HCT116 (cell line): ENCODE measurements around the gene LPAR1. TPM values are rescaled to one million over a fixed set of nuclear protein-coding genes. Genes with fewer than 3 reads are reported as not detected.

Experiments
- ATAC-seq: fragments of 200-7000 bp; cut with Tn5 transposase; 2 replicates; pipeline ENCODE4 v1.9.1; 2020; ENCODE audit warnings: mild to moderate bottlenecking, moderate library complexity
- BruUV-seq: library from RNA; stranded (reverse); fragments of 400-500 nt; replicated peaks from 2 replicates; lab custom pipeline; 2021; lab: Mats Ljungman, UMichigan
- CTCF ChIA-PET: fragments of 300-600 bp; sonication (Branson Sonifier 250); formaldehyde crosslinking; loops from one replicate; lab custom pipeline; 2021; ENCODE audit warnings: antibody characterized with exemption; lab: Charles Lee
- POLR2A ChIA-PET: fragments of 300-600, 350-600 bp; sonication (Branson Sonifier 250); formaldehyde crosslinking; loops from one replicate; lab custom pipeline; 2021; ENCODE audit warnings: antibody characterized with exemption; lab: Charles Lee
- RAD21 ChIA-PET, 2 experiments: fragments of 300-600 bp; sonication (Branson Sonifier 250); formaldehyde crosslinking; loops; one replicate each; lab custom pipeline; 2023; ENCODE audit warnings: low total read pairs in 2 of 2; ENCODE audit not compliant: uncharacterized antibody in 2 of 2, unreplicated experiment in 2 of 2, low non-redundant PET in 1 of 2; lab: Charles Lee
- DNase-seq: peaks from one replicate; pipeline ENCODE4 v3.0.0-alpha.2; 2010; ENCODE audit warnings: low read depth, low spot score
- H2AFZ ChIP-seq: fragments of 200-600 bp; shearing (Covaris generic), sonication (generic); 2 replicates; pipeline ENCODE4 v1.6.1; 2017; ENCODE audit warnings: low read depth, mixed run types, mixed read lengths, antibody characterized with exemption, low read length; ENCODE audit not compliant: poor library complexity, severe bottlenecking
- H3K27ac ChIP-seq: 2 replicates; pipeline ENCODE4 v1.5.1; 2012; ENCODE audit warnings: low read depth, low read length
- H3K27me3 ChIP-seq: fragments of 200-600 bp; sonication (generic); 2 replicates; pipeline ENCODE4 v1.6.1; 2016; ENCODE audit warnings: mixed run types, low read length, mixed read lengths; ENCODE audit not compliant: insufficient read depth
- H3K36me3 ChIP-seq, 2 experiments: fragments of 200-500 bp in 1 of 2; fragments of 200-600 bp in 1 of 2; sonication (Bioruptor generic) in 1 of 2; sonication (generic) in 1 of 2; 2 replicates each; pipeline versions ENCODE4 v1.5.1 to v1.6.1; 2014 to 2016; ENCODE audit warnings: low read length in 2 of 2, inconsistent platforms in 1 of 2, mixed read lengths in 1 of 2, mixed run types in 1 of 2; ENCODE audit not compliant: insufficient read depth in 2 of 2, control insufficient read depth in 1 of 2
- H3K4me1 ChIP-seq, 2 experiments: fragments of 200-600 bp in 1 of 2; sonication (generic) in 1 of 2; 2 replicates each; pipeline versions ENCODE4 v1.5.1 to v1.6.1; 2012 to 2017; ENCODE audit warnings: low read length in 2 of 2, inconsistent platforms in 1 of 2, mild to moderate bottlenecking in 1 of 2, mixed read lengths in 1 of 2, mixed run types in 1 of 2, moderate library complexity in 1 of 2; ENCODE audit not compliant: insufficient read depth in 2 of 2, control insufficient read depth in 1 of 2
- H3K4me2 ChIP-seq: fragments of 200-600 bp; sonication (generic); 2 replicates; pipeline ENCODE4 v1.6.1; 2017; ENCODE audit warnings: mixed run types, low read length, mixed read lengths
- H3K4me3 ChIP-seq, 2 experiments: fragments of 200-600 bp in 1 of 2; sonication (generic) in 1 of 2; replicated peaks in 1 of 2; 2 replicates each; pipeline ENCODE4 v1.5.1; 2011 to 2016; ENCODE audit warnings: low read length in 2 of 2, control low read depth in 1 of 2, low read depth in 1 of 2, mild to moderate bottlenecking in 1 of 2, mixed read lengths in 1 of 2, mixed run types in 1 of 2
- H3K79me2 ChIP-seq: fragments of 200-600 bp; sonication (generic); 2 replicates; pipeline ENCODE4 v1.6.1; 2017; ENCODE audit warnings: mild to moderate bottlenecking, mixed run types, low read length, moderate library complexity, mixed read lengths; ENCODE audit not compliant: insufficient read depth
- H3K9ac ChIP-seq: fragments of 200-600 bp; sonication (generic); 2 replicates; pipeline ENCODE4 v1.6.1; 2016; ENCODE audit warnings: low read length, mixed read lengths
- H3K9me2 ChIP-seq: fragments of 200-600 bp; sonication (generic), shearing (Covaris generic); 2 replicates; pipeline ENCODE4 v1.6.1; 2017; ENCODE audit warnings: mixed run types, mild to moderate bottlenecking, moderate library complexity; ENCODE audit not compliant: insufficient read depth
- H3K9me3 ChIP-seq, 2 experiments: fragments of 200-500 bp in 1 of 2; fragments of 200-600 bp in 1 of 2; sonication (Bioruptor generic) in 1 of 2; sonication (generic) in 1 of 2; 2 replicates each; pipeline ENCODE4 v1.6.1; 2014 to 2017; ENCODE audit warnings: low read length in 2 of 2, mixed read lengths in 2 of 2, inconsistent platforms in 1 of 2, low read depth in 1 of 2, mild to moderate bottlenecking in 1 of 2, mixed run types in 1 of 2, moderate library complexity in 1 of 2; ENCODE audit not compliant: control insufficient read depth in 1 of 2, insufficient read depth in 1 of 2
- H4K20me1 ChIP-seq: fragments of 200-600 bp; sonication (generic), shearing (Covaris generic); 2 replicates; pipeline ENCODE4 v1.6.1; 2017; ENCODE audit warnings: mixed run types, mild to moderate bottlenecking, moderate library complexity; ENCODE audit not compliant: insufficient read depth
- CBX3 ChIP-seq: IDR thresholded peaks from 2 replicates; pipeline ENCODE4 v1.6.1; 2012; ENCODE audit warnings: low read depth
- CEBPB ChIP-seq: IDR thresholded peaks from 2 replicates; pipeline ENCODE4 v1.6.1; 2012; ENCODE audit warnings: low read depth
- EGR1 ChIP-seq: IDR thresholded peaks from 2 replicates; pipeline ENCODE4 v1.6.1; 2012; ENCODE audit warnings: low read depth
- ELF1 ChIP-seq: IDR thresholded peaks from 2 replicates; pipeline ENCODE4 v1.6.1; 2012; ENCODE audit warnings: low read depth, borderline replicate concordance
- EZH2phosphoT487 ChIP-seq: fragments of 200-600 bp; IDR thresholded peaks from 2 replicates; pipeline ENCODE4 v1.6.1; 2018; ENCODE audit warnings: antibody characterized with exemption, borderline replicate concordance
- FOSL1 ChIP-seq: IDR thresholded peaks from 2 replicates; pipeline ENCODE4 v1.6.1; 2012; ENCODE audit warnings: low read depth
- JUND ChIP-seq: IDR thresholded peaks from 2 replicates; pipeline ENCODE4 v1.6.1; 2012
- POLR2A ChIP-seq: IDR thresholded peaks from 2 replicates; pipeline ENCODE4 v1.7.0; 2011; ENCODE audit warnings: borderline replicate concordance; ENCODE audit not compliant: insufficient read depth, insufficient read length; ENCODE audit errors: extremely low read depth
- POLR2AphosphoS5 ChIP-seq: IDR thresholded peaks from 2 replicates; pipeline ENCODE4 v1.6.1; 2011; ENCODE audit warnings: mild to moderate bottlenecking, low read depth, low read length, moderate library complexity
- RAD21 ChIP-seq: IDR thresholded peaks from 2 replicates; pipeline ENCODE4 v1.6.1; 2012; ENCODE audit warnings: low read depth, mild to moderate bottlenecking
- REST ChIP-seq: IDR thresholded peaks from 2 replicates; pipeline ENCODE4 v1.6.1; 2012; ENCODE audit warnings: low read depth
- TCF7L2 ChIP-seq: IDR thresholded peaks from 2 replicates; pipeline ENCODE4 v1.7.0; 2011; ENCODE audit warnings: borderline replicate concordance, inconsistent platforms; ENCODE audit not compliant: insufficient read depth, insufficient read length; ENCODE audit errors: extremely low read depth
- intact Hi-C: fragments of 100-400 bp; cut with micrococcal nuclease; formaldehyde crosslinking; loops from 2 replicates; pipeline ENCODE4 v1.10.0; 2022
- total RNA-seq: library from RNA; stranded (reverse); gene quantifications from one replicate; pipeline ENCODE4 v1.2.1, GENCODE V29; 2021; ENCODE audit not compliant: unreplicated experiment
- TF ChIP-seq, protein P1 (sequence below), 3 experiments: fragments of 200-600 bp in 1 of 3; sonication (generic) in 1 of 3; IDR thresholded peaks in 2 of 3; conservative IDR thresholded peaks in 1 of 3; 2 replicates each; pipeline ENCODE4 v1.5.1; 2012 to 2017; ENCODE audit warnings: low read depth in 2 of 3, low read length in 2 of 3, antibody characterized with exemption in 1 of 3, borderline replicate concordance in 1 of 3, control low read depth in 1 of 3, mild to moderate bottlenecking in 1 of 3, mixed read lengths in 1 of 3, mixed run types in 1 of 3, moderate library complexity in 1 of 3; ENCODE audit not compliant: insufficient read depth in 1 of 3
- TF ChIP-seq, protein P2 (sequence below): IDR thresholded peaks from 2 replicates; pipeline ENCODE4 v1.6.1; 2011; ENCODE audit warnings: mild to moderate bottlenecking, low read length, moderate library complexity; ENCODE audit not compliant: insufficient replicate concordance; ENCODE audit errors: extremely low read depth

LPAR1 gene
- total RNA-seq, 1 experiment from 2014 or later = 7.4 TPM

- TF ChIP-seq, protein P1, sequence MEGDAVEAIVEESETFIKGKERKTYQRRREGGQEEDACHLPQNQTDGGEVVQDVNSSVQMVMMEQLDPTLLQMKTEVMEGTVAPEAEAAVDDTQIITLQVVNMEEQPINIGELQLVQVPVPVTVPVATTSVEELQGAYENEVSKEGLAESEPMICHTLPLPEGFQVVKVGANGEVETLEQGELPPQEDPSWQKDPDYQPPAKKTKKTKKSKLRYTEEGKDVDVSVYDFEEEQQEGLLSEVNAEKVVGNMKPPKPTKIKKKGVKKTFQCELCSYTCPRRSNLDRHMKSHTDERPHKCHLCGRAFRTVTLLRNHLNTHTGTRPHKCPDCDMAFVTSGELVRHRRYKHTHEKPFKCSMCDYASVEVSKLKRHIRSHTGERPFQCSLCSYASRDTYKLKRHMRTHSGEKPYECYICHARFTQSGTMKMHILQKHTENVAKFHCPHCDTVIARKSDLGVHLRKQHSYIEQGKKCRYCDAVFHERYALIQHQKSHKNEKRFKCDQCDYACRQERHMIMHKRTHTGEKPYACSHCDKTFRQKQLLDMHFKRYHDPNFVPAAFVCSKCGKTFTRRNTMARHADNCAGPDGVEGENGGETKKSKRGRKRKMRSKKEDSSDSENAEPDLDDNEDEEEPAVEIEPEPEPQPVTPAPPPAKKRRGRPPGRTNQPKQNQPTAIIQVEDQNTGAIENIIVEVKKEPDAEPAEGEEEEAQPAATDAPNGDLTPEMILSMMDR (IDR thresholded peaks at IDR 0.05 in 2 of 3, conservative IDR thresholded peaks at IDR 0.05 in 1 of 3; ENCODE audit: borderline replicate concordance in 1 of 3, insufficient read depth in 1 of 3, low read depth in 2 of 3, low read length in 2 of 3) = no peak
Observed at GRCh38 chr9:111068771-111069170, 30.5 kb upstream of the LPAR1 start (continued).

DNA sequence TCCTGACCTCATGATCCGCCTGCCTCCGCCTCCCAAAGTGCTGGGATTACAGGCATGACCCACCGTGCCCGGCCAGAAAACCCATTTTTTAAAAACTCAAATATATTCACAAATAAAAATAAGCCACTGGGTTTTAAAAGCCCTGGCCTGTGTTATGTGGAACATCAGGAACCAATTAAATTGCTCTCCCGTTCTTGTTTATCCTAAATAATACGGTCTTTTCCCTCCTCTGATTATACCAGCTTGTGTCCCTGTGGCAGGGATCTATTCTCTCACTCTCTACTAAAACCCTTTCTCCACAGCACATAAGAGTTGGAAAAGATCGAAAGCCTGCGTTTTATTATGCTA, 30.1 kb upstream of the LPAR1 start:
- Histone ChIP-seq H3K27ac (no peak overlapping the region), H3K9me3 (no peaks in the 10 kb centered on the region), H2AFZ (no peak overlapping the region), H3K79me2 (no peaks in the 10 kb centered on the region), H3K9ac (no peak overlapping the region), H4K20me1 (no peaks in the 10 kb centered on the region), H3K36me3 (no peaks in the 10 kb centered on the region), H3K4me2 (no peak overlapping the region), H3K9me2 (no peaks in the 10 kb centered on the region), H3K4me1 (no peaks in the 10 kb centered on the region), H3K27me3 (no peaks in the 10 kb centered on the region), H3K4me3 (no peak overlapping the region)
- TF ChIP-seq POLR2A = no peak
- TF ChIP-seq RAD21 = no peak
- TF ChIP-seq TCF7L2 = no peak
- no peak for TF ChIP-seq FOSL1
- no peak for TF ChIP-seq EGR1
- TF ChIP-seq CEBPB = no peak
- no peak for TF ChIP-seq CBX3
- TF ChIP-seq JUND = no peak
- no peak for TF ChIP-seq ELF1
- no peak for TF ChIP-seq EZH2phosphoT487
- no peak for TF ChIP-seq POLR2AphosphoS5
- no peak for TF ChIP-seq REST
- TF ChIP-seq, protein P2, sequence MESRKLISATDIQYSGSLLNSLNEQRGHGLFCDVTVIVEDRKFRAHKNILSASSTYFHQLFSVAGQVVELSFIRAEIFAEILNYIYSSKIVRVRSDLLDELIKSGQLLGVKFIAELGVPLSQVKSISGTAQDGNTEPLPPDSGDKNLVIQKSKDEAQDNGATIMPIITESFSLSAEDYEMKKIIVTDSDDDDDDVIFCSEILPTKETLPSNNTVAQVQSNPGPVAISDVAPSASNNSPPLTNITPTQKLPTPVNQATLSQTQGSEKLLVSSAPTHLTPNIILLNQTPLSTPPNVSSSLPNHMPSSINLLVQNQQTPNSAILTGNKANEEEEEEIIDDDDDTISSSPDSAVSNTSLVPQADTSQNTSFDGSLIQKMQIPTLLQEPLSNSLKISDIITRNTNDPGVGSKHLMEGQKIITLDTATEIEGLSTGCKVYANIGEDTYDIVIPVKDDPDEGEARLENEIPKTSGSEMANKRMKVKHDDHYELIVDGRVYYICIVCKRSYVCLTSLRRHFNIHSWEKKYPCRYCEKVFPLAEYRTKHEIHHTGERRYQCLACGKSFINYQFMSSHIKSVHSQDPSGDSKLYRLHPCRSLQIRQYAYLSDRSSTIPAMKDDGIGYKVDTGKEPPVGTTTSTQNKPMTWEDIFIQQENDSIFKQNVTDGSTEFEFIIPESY = no peak
- DNase-seq = no peak
- intact Hi-C loops = loop anchor here (10.0 kb wide), 2 partner anchors 64 to 414 kb away; no protein-coding TSS in a partner anchor
- ChIA-PET RAD21 (no interaction called here), CTCF (no interaction called here), POLR2A (no interaction called here)
- ATAC-seq = no peak
- no TSS peak for BruUV-seq
